WTC11 (cell line): ENCODE results near the gene GNL3. TPM values are rescaled to one million over a fixed set of nuclear protein-coding genes. Genes with fewer than 3 reads are reported as not detected.
A peak's percentile ranks its signal among the peaks of the same experiment; 100 is the strongest.

Experiments
- ATAC-seq: fragments of 200-7000 bp; cut with Tn5 transposase; 2 replicates; pipeline ENCODE4 v1.10.0; 2021; ENCODE audit warnings: mild to moderate bottlenecking, moderate library complexity
- CTCF ChIA-PET: fragments of 300-600 bp; sonication (Branson Sonifier 250); formaldehyde crosslinking; loops from one replicate; lab custom pipeline; 2021; ENCODE audit warnings: antibody characterized with exemption; lab: Charles Lee
- POLR2A ChIA-PET: fragments of 350-600 bp; sonication (Branson Sonifier 250); formaldehyde crosslinking; loops from one replicate; lab custom pipeline; 2021; ENCODE audit warnings: antibody characterized with exemption; lab: Charles Lee
- DNase-seq: peaks from one replicate; pipeline ENCODE4 v3.0.0; 2021; ENCODE audit warnings: low spot score
- H3K27ac Mint-ChIP-seq: 2 replicates; pipeline ENCODE4 v1.8.0; 2021; ENCODE audit warnings: mixed read lengths
- H3K27me3 Mint-ChIP-seq: 2 replicates; pipeline ENCODE4 v1.8.0; 2021; ENCODE audit warnings: low read depth, mild to moderate bottlenecking, moderate library complexity, mixed read lengths
- H3K36me3 Mint-ChIP-seq: 2 replicates; pipeline ENCODE4 v1.8.0; 2021; ENCODE audit warnings: mixed read lengths
- H3K4me1 Mint-ChIP-seq: 2 replicates; pipeline ENCODE4 v1.8.0; 2022; ENCODE audit warnings: mixed read lengths
- H3K4me3 Mint-ChIP-seq: 2 replicates; pipeline ENCODE4 v1.8.0; 2021; ENCODE audit warnings: mild to moderate bottlenecking, moderate library complexity, mixed read lengths
- H3K9me3 Mint-ChIP-seq: 2 replicates; pipeline ENCODE4 v1.8.0; 2021; ENCODE audit warnings: mixed read lengths
- ATF3 ChIP-seq: sonication (generic); formaldehyde crosslinking; conservative IDR thresholded peaks from 2 replicates; pipeline ENCODE4 v1.8.1; 2022; ENCODE audit warnings: mild to moderate bottlenecking, missing genetic modification reagents
- CBFB ChIP-seq: sonication (generic); formaldehyde crosslinking; IDR thresholded peaks from 2 replicates; pipeline ENCODE4 v1.8.1; 2022; ENCODE audit warnings: mild to moderate bottlenecking, low read depth, missing genetic modification reagents
- ELF4 ChIP-seq: sonication (generic); formaldehyde crosslinking; IDR thresholded peaks from 2 replicates; pipeline ENCODE4 v1.8.1; 2022; ENCODE audit warnings: low read depth, mild to moderate bottlenecking, moderate library complexity, missing genetic modification reagents
- GABPB1 ChIP-seq: sonication (generic); formaldehyde crosslinking; IDR thresholded peaks from 2 replicates; pipeline ENCODE4 v1.8.1; 2023; ENCODE audit warnings: mild to moderate bottlenecking, missing genetic modification reagents
- GTF2I ChIP-seq: fragments of 250-450 bp; sonication (Bioruptor Pico); conservative IDR thresholded peaks from 2 replicates; pipeline ENCODE4 v1.4.0; 2021; ENCODE audit warnings: mild to moderate bottlenecking
- JAZF1 ChIP-seq: fragments of 250-450 bp; sonication (Bioruptor Pico); IDR thresholded peaks from 2 replicates; pipeline ENCODE4 v1.9.0; 2021; ENCODE audit warnings: moderate library complexity, mild to moderate bottlenecking, inconsistent platforms
- KAT7 ChIP-seq: sonication (generic); formaldehyde crosslinking; IDR thresholded peaks from 2 replicates; pipeline ENCODE4 v1.8.1; 2023; ENCODE audit warnings: missing genetic modification reagents, mild to moderate bottlenecking, borderline replicate concordance
- MXD4 ChIP-seq: fragments of 250-450 bp; sonication (Bioruptor Pico); IDR thresholded peaks from 2 replicates; pipeline ENCODE4 v1.8.0; 2021; ENCODE audit warnings: mild to moderate bottlenecking, moderate library complexity, borderline replicate concordance
- SOX15 ChIP-seq: fragments of 250-450 bp; sonication (Bioruptor Pico); IDR thresholded peaks from 2 replicates; pipeline ENCODE4 v1.9.0; 2021; ENCODE audit warnings: mild to moderate bottlenecking
- TEAD1 ChIP-seq: sonication (generic); formaldehyde crosslinking; IDR thresholded peaks from 2 replicates; pipeline ENCODE4 v1.8.0; 2022; ENCODE audit warnings: mild to moderate bottlenecking, missing genetic modification reagents
- TEAD4 ChIP-seq: sonication (generic); formaldehyde crosslinking; IDR thresholded peaks from 2 replicates; pipeline ENCODE4 v1.8.0; 2022; ENCODE audit warnings: mild to moderate bottlenecking, missing genetic modification reagents
- TP53 ChIP-seq: sonication (generic); formaldehyde crosslinking; IDR thresholded peaks from 2 replicates; pipeline ENCODE4 v1.8.1; 2023; ENCODE audit warnings: mild to moderate bottlenecking, missing genetic modification reagents
- total RNA-seq: library from RNA; stranded (reverse); gene quantifications from 3 replicates; pipeline ENCODE4 v1.2.3, GENCODE V29; 2021
- TF ChIP-seq, protein P1 (sequence below): fragments of 250-450 bp; sonication (Bioruptor Pico); IDR thresholded peaks from 2 replicates; pipeline ENCODE4 v2.1.2; 2022; ENCODE audit warnings: mild to moderate bottlenecking, moderate library complexity
- TF ChIP-seq, protein P2 (sequence below): sonication (generic); formaldehyde crosslinking; IDR thresholded peaks from 2 replicates; pipeline ENCODE4 v1.8.1; 2023; ENCODE audit warnings: mild to moderate bottlenecking, moderate library complexity, missing genetic modification reagents
- TF ChIP-seq, protein P3 (sequence below): fragments of 250-450 bp; sonication (Bioruptor Pico); IDR thresholded peaks from 2 replicates; pipeline ENCODE4 v1.9.0; 2021; ENCODE audit warnings: mild to moderate bottlenecking
- TF ChIP-seq, protein P4 (sequence below): sonication (generic); formaldehyde crosslinking; IDR thresholded peaks from 2 replicates; pipeline ENCODE4 v1.8.0; 2022; ENCODE audit warnings: mild to moderate bottlenecking, missing genetic modification reagents
- TF ChIP-seq, protein P5 (sequence below): sonication (generic); formaldehyde crosslinking; IDR thresholded peaks from 2 replicates; pipeline ENCODE4 v1.8.1; 2022; ENCODE audit warnings: missing genetic modification reagents, borderline replicate concordance
- TF ChIP-seq, protein P6 (sequence below): fragments of 250-450 bp; sonication (Bioruptor Pico); IDR thresholded peaks from 2 replicates; pipeline ENCODE4 v1.9.0; 2021; ENCODE audit warnings: mild to moderate bottlenecking

The GNL3 gene
- total RNA-seq, 1 experiment from 2014 or later: 180 TPM

GRCh38 chr3:52679199-52679538 is 6.7 kb upstream of the GNL3 start:
- Mint-ChIP-seq H3K4me1 (peaks cover 8% of the 10 kb centered on the region), H3K9me3 (no peaks in the 10 kb centered on the region), H3K4me3 (no peak overlapping the region), H3K36me3 (peaks cover 29% of the 10 kb centered on the region), H3K27ac (no peak overlapping the region), H3K27me3 (no peaks in the 10 kb centered on the region)
- DNase-seq (no peak), ATAC-seq (no peak)
- no peak for TF ChIP-seq ATF3 (CRISPR knock-in tag)
- TF ChIP-seq, protein P1, sequence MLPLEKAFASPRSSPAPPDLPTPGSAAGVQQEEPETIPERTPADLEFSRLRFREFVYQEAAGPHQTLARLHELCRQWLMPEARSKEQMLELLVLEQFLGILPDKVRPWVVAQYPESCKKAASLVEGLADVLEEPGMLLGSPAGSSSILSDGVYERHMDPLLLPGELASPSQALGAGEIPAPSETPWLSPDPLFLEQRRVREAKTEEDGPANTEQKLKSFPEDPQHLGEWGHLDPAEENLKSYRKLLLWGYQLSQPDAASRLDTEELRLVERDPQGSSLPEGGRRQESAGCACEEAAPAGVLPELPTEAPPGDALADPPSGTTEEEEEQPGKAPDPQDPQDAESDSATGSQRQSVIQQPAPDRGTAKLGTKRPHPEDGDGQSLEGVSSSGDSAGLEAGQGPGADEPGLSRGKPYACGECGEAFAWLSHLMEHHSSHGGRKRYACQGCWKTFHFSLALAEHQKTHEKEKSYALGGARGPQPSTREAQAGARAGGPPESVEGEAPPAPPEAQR (CRISPR knock-in tag): no peak
- no peak for TF ChIP-seq GTF2I (CRISPR knock-in tag)
- TF ChIP-seq JAZF1 (CRISPR knock-in tag): no peak
- TF ChIP-seq, protein P2, sequence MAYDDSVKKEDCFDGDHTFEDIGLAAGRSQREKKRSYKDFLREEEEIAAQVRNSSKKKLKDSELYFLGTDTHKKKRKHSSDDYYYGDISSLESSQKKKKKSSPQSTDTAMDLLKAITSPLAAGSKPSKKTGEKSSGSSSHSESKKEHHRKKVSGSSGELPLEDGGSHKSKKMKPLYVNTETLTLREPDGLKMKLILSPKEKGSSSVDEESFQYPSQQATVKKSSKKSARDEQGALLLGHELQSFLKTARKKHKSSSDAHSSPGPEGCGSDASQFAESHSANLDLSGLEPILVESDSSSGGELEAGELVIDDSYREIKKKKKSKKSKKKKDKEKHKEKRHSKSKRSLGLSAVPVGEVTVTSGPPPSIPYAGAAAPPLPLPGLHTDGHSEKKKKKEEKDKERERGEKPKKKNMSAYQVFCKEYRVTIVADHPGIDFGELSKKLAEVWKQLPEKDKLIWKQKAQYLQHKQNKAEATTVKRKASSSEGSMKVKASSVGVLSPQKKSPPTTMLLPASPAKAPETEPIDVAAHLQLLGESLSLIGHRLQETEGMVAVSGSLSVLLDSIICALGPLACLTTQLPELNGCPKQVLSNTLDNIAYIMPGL (CRISPR knock-in tag): no peak
- no peak for TF ChIP-seq CBFB (CRISPR knock-in tag)
- no peak for TF ChIP-seq TEAD1
- no peak for TF ChIP-seq MXD4
- no peak for TF ChIP-seq KAT7
- TF ChIP-seq, protein P3, sequence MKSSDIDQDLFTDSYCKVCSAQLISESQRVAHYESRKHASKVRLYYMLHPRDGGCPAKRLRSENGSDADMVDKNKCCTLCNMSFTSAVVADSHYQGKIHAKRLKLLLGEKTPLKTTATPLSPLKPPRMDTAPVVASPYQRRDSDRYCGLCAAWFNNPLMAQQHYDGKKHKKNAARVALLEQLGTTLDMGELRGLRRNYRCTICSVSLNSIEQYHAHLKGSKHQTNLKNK (CRISPR knock-in tag): no peak
- TF ChIP-seq, protein P4, sequence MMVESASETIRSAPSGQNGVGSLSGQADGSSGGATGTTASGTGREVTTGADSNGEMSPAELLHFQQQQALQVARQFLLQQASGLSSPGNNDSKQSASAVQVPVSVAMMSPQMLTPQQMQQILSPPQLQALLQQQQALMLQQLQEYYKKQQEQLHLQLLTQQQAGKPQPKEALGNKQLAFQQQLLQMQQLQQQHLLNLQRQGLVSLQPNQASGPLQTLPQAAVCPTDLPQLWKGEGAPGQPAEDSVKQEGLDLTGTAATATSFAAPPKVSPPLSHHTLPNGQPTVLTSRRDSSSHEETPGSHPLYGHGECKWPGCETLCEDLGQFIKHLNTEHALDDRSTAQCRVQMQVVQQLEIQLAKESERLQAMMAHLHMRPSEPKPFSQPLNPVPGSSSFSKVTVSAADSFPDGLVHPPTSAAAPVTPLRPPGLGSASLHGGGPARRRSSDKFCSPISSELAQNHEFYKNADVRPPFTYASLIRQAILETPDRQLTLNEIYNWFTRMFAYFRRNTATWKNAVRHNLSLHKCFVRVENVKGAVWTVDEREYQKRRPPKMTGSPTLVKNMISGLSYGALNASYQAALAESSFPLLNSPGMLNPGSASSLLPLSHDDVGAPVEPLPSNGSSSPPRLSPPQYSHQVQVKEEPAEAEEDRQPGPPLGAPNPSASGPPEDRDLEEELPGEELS (CRISPR knock-in tag): no peak
- ChIA-PET CTCF (no interaction called here), POLR2A (no interaction called here)

DNA sequence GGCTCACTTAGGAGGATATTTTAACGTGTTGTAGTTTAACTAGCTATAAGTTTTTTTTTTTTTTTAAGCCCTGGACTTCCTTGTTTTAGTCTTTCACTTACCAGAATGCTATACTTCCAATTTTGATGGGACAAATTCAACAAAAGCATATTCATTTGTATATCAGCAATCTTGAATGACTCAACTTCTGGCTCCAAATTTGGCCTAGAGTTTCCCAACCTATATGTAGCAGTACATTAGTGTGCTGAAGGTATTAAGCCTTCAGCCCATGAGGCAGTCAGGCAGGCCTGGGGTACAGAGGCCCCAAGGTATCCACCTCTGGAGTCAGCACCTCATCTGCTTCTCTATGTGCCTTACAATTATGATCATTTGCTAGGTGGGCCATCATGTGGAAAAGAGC is 6.0 kb upstream of the GNL3 start:
- H3K36me3 Mint-ChIP-seq: peaks cover 29% of the 10 kb centered on the region
- POLR2A ChIA-PET: no interaction called here
- CTCF ChIA-PET: no interaction called here

DNA sequence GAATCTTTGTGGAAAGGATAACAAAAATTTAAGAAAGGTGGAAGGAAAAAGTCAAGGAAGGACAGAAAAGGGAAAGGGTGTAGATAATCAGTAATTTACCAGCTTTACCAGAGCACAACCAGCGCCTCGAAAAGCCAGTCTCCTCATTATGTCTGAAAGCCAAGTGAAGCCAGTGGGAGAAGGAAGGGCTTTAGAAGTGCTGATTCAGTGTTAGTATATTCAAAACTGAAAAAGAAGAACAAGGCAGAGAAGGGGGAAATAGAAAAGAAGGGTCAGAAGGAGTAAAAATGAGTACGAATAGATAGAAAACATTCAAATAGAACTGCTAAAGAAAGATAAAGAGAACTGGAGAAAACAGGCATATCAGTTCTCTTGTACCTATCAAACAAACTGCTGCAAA is 4.2 kb upstream of the GNL3 start:
- no peak for TF ChIP-seq SOX15
- TF ChIP-seq GABPB1: no peak
- TF ChIP-seq, protein P5, sequence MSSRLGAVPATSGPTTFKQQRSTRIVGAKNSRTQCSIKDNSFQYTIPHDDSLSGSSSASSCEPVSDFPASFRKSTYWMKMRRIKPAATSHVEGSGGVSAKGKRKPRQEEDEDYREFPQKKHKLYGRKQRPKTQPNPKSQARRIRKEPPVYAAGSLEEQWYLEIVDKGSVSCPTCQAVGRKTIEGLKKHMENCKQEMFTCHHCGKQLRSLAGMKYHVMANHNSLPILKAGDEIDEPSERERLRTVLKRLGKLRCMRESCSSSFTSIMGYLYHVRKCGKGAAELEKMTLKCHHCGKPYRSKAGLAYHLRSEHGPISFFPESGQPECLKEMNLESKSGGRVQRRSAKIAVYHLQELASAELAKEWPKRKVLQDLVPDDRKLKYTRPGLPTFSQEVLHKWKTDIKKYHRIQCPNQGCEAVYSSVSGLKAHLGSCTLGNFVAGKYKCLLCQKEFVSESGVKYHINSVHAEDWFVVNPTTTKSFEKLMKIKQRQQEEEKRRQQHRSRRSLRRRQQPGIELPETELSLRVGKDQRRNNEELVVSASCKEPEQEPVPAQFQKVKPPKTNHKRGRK (CRISPR knock-in tag): no peak
- TF ChIP-seq TEAD4 (CRISPR knock-in tag): no peak
- peak overlapping the region; percentile 16 for H3K27ac Mint-ChIP-seq
- ChIA-PET POLR2A (no interaction called here), CTCF (interaction anchor here (1.0 kb wide), 1 partner anchor 117 kb away, joined by 3 read pairs; no protein-coding TSS in a partner anchor)
- no peaks in the 10 kb centered on the region; the same call in 1 of the 2 replicates for H3K27me3 Mint-ChIP-seq
- DNase-seq (no peak), ATAC-seq (no peak)
- H3K4me3 Mint-ChIP-seq: no peak overlapping the region
- peaks cover 30% of the 10 kb centered on the region for H3K36me3 Mint-ChIP-seq
- peaks cover 18% of the 10 kb centered on the region for H3K4me1 Mint-ChIP-seq
- H3K9me3 Mint-ChIP-seq: no peaks in the 10 kb centered on the region

More for the DNA sequence above, 6.0 kb upstream of the GNL3 start:
- Mint-ChIP-seq H3K9me3 (no peaks in the 10 kb centered on the region), H3K27ac (no peak overlapping the region), H3K4me1 (peaks cover 14% of the 10 kb centered on the region), H3K4me3 (no peak overlapping the region), H3K27me3 (no peaks in the 10 kb centered on the region)
- DNase-seq (no peak), ATAC-seq (no peak)
- TF ChIP-seq, protein P6, sequence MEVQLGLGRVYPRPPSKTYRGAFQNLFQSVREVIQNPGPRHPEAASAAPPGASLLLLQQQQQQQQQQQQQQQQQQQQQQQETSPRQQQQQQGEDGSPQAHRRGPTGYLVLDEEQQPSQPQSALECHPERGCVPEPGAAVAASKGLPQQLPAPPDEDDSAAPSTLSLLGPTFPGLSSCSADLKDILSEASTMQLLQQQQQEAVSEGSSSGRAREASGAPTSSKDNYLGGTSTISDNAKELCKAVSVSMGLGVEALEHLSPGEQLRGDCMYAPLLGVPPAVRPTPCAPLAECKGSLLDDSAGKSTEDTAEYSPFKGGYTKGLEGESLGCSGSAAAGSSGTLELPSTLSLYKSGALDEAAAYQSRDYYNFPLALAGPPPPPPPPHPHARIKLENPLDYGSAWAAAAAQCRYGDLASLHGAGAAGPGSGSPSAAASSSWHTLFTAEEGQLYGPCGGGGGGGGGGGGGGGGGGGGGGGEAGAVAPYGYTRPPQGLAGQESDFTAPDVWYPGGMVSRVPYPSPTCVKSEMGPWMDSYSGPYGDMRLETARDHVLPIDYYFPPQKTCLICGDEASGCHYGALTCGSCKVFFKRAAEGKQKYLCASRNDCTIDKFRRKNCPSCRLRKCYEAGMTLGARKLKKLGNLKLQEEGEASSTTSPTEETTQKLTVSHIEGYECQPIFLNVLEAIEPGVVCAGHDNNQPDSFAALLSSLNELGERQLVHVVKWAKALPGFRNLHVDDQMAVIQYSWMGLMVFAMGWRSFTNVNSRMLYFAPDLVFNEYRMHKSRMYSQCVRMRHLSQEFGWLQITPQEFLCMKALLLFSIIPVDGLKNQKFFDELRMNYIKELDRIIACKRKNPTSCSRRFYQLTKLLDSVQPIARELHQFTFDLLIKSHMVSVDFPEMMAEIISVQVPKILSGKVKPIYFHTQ (CRISPR knock-in tag): no peak
- TF ChIP-seq TP53: no peak
- no peak for TF ChIP-seq ELF4 (CRISPR knock-in tag)
